Hepatocyte (in vitro differentiated cells): ENCODE data around the gene MARK2.

Experiments
- CTCF ChIP-seq: fragments of 200-600 bp; sonication (generic); IDR thresholded peaks from 2 replicates; pipeline ENCODE4 v1.5.1; 2016; ENCODE audit warnings: antibody characterized with exemption, mild to moderate bottlenecking; ENCODE audit not compliant: poor library complexity
- EZH2 ChIP-seq: fragments of 200-600 bp; sonication (generic); IDR thresholded peaks from 2 replicates; pipeline ENCODE4 v1.6.1; 2016; ENCODE audit warnings: antibody characterized with exemption, mild to moderate bottlenecking, borderline replicate concordance
- EZH2phosphoT487 ChIP-seq: fragments of 200-600 bp; sonication (generic); IDR thresholded peaks from one replicate; pipeline ENCODE4 v1.6.1; 2018; ENCODE audit warnings: antibody characterized with exemption, mild to moderate bottlenecking, low read depth, moderate library complexity; ENCODE audit not compliant: unreplicated experiment, severe bottlenecking

GRCh38 chr11:63942803-63943202 is 103.9 kb downstream of the MARK2 start:
- TF ChIP-seq CTCF: no peak
- TF ChIP-seq EZH2phosphoT487: no peak
- TF ChIP-seq EZH2: no peak
